Astrocyte (in vitro differentiated cells and primary cell): ENCODE results near the gene DNMT1. TPM values are rescaled to one million over a fixed set of nuclear protein-coding genes. Genes with fewer than 3 reads are reported as not detected.
A peak's percentile ranks its signal among the peaks of the same experiment; 100 is the strongest.

ENCODE experiments used
- DNase-seq: peaks from one replicate; pipeline ENCODE4 v3.0.0-alpha.2; 2010; ENCODE audit warnings: low read depth
- FAIRE-seq: peaks from 2 replicates; lab custom pipeline; 2011; peaks lifted over from hg19 to GRCh38; lab: Jason Lieb, UNC
- H2AFZ ChIP-seq: 2 replicates; pipeline ENCODE4 v1.6.0; 2012; ENCODE audit warnings: low read depth, low read length, inconsistent platforms
- H3K27ac ChIP-seq: 2 replicates; pipeline ENCODE4 v1.5.1; 2011; ENCODE audit warnings: low read depth, low read length, inconsistent platforms
- H3K27me3 ChIP-seq: 2 replicates; pipeline ENCODE4 v1.6.0; 2011; ENCODE audit warnings: low read length, inconsistent platforms; ENCODE audit not compliant: insufficient read depth
- H3K36me3 ChIP-seq: 2 replicates; pipeline ENCODE4 v1.5.1; 2011; ENCODE audit warnings: low read length, inconsistent platforms; ENCODE audit not compliant: insufficient read depth
- H3K4me1 ChIP-seq: 2 replicates; pipeline ENCODE4 v1.5.1; 2011; ENCODE audit warnings: low read length, inconsistent platforms; ENCODE audit not compliant: insufficient read depth
- H3K4me2 ChIP-seq: 2 replicates; pipeline ENCODE4 v1.6.0; 2012; ENCODE audit warnings: low read length, inconsistent platforms
- H3K4me3 ChIP-seq: 2 replicates; pipeline ENCODE4 v1.5.1; 2011; ENCODE audit warnings: low read depth, mild to moderate bottlenecking, low read length, inconsistent platforms; ENCODE audit not compliant: insufficient read depth
- H3K79me2 ChIP-seq: 2 replicates; pipeline ENCODE4 v1.6.0; 2012; ENCODE audit warnings: mild to moderate bottlenecking, low read length, inconsistent platforms; ENCODE audit not compliant: insufficient read depth
- H3K9ac ChIP-seq: 2 replicates; pipeline ENCODE4 v1.6.0; 2012; ENCODE audit warnings: mild to moderate bottlenecking, low read length, inconsistent platforms
- H3K9me3 ChIP-seq: 2 replicates; pipeline ENCODE4 v1.5.1; 2012; ENCODE audit warnings: low read depth, mild to moderate bottlenecking, low read length, inconsistent platforms; ENCODE audit not compliant: insufficient read depth
- H4K20me1 ChIP-seq: 2 replicates; pipeline ENCODE4 v1.6.0; 2012; ENCODE audit warnings: low read length, inconsistent platforms; ENCODE audit not compliant: insufficient read depth
- H3K27ac Mint-ChIP-seq: one replicate; pipeline ENCODE4 v1.8.0; 2021; ENCODE audit warnings: mild to moderate bottlenecking, mixed read lengths; ENCODE audit not compliant: unreplicated experiment
- H3K27me3 Mint-ChIP-seq: one replicate; pipeline ENCODE4 v1.8.0; 2021; ENCODE audit warnings: low read depth, mixed read lengths; ENCODE audit not compliant: unreplicated experiment
- H3K36me3 Mint-ChIP-seq: one replicate; pipeline ENCODE4 v1.8.0; 2021; ENCODE audit warnings: low read depth, mixed read lengths; ENCODE audit not compliant: unreplicated experiment
- H3K4me1 Mint-ChIP-seq: one replicate; pipeline ENCODE4 v1.8.0; 2021; ENCODE audit warnings: low read depth, mixed read lengths; ENCODE audit not compliant: unreplicated experiment
- H3K4me3 Mint-ChIP-seq: one replicate; pipeline ENCODE4 v1.8.0; 2021; ENCODE audit warnings: mild to moderate bottlenecking, moderate library complexity, mixed read lengths; ENCODE audit not compliant: unreplicated experiment
- H3K9me3 Mint-ChIP-seq: one replicate; pipeline ENCODE4 v1.8.0; 2021; ENCODE audit warnings: mild to moderate bottlenecking, mixed read lengths; ENCODE audit not compliant: unreplicated experiment
- CTCF ChIP-seq: IDR thresholded peaks from 2 replicates; pipeline ENCODE4 v1.5.1; 2011; ENCODE audit warnings: low read depth, mild to moderate bottlenecking, inconsistent platforms, low read length, moderate library complexity; ENCODE audit not compliant: insufficient read depth
- EZH2 ChIP-seq: IDR thresholded peaks from 2 replicates; pipeline ENCODE4 v1.6.1; 2012; ENCODE audit warnings: mild to moderate bottlenecking, low read length, inconsistent platforms; ENCODE audit not compliant: insufficient read depth
- total RNA-seq: library from RNA; stranded (reverse); gene quantifications from 2 replicates; pipeline ENCODE4 v1.2.1, GENCODE V29; 2021

The DNMT1 gene
- total RNA-seq, 1 donor from 2014 or later: 50.6 TPM

GRCh38 chr19:10122045-10122444, 72.7 kb downstream of the DNMT1 start:
- Histone ChIP-seq H4K20me1 (peaks cover 15% of the 10 kb centered on the region), H3K4me3 (no peak overlapping the region), H3K79me2 (peaks cover 27% of the 10 kb centered on the region), H2AFZ (no peak overlapping the region), H3K27me3 (no peaks in the 10 kb centered on the region), H3K4me2 (no peak overlapping the region), H3K27ac (no peak overlapping the region), H3K9me3 (no peaks in the 10 kb centered on the region), H3K9ac (no peak overlapping the region), H3K4me1 (peaks cover 13% of the 10 kb centered on the region), H3K36me3 (peaks cover 8% of the 10 kb centered on the region)
- H3K4me1 Mint-ChIP-seq: peaks cover 4% of the 10 kb centered on the region
- no peak for TF ChIP-seq EZH2
- no peak for TF ChIP-seq CTCF
- H3K4me3 Mint-ChIP-seq: no peak overlapping the region
- no peaks in the 10 kb centered on the region for H3K9me3 Mint-ChIP-seq
- peak; percentile 48 for DNase-seq
- H3K27ac Mint-ChIP-seq: no peak overlapping the region
- H3K27me3 Mint-ChIP-seq: no peaks in the 10 kb centered on the region
- H3K36me3 Mint-ChIP-seq: peaks cover 5% of the 10 kb centered on the region
- no peak for FAIRE-seq

- Histone ChIP-seq H3K9ac (peak overlapping the region; percentile 62), H3K4me2 (peak overlapping the region; percentile 76), H3K9me3 (no peaks in the 10 kb centered on the region), H3K27ac (peak overlapping the region; percentile 48), H3K4me1 (peaks cover 13% of the 10 kb centered on the region), H3K79me2 (peaks cover 36% of the 10 kb centered on the region), H3K27me3 (no peaks in the 10 kb centered on the region), H2AFZ (peak overlapping the region; percentile 54), H4K20me1 (peaks cover 29% of the 10 kb centered on the region), H3K36me3 (peaks cover 8% of the 10 kb centered on the region), H3K4me3 (no peak overlapping the region)
- no peaks in the 10 kb centered on the region for H3K27me3 Mint-ChIP-seq
- peak overlapping the region; percentile 64 for H3K27ac Mint-ChIP-seq
- peaks cover 7% of the 10 kb centered on the region for H3K4me1 Mint-ChIP-seq
- peak; percentile 83 for DNase-seq
- TF ChIP-seq CTCF: no peak
- no peak for TF ChIP-seq EZH2
- no peaks in the 10 kb centered on the region for H3K9me3 Mint-ChIP-seq
- peak; percentile 65 for FAIRE-seq
- H3K36me3 Mint-ChIP-seq: peaks cover 11% of the 10 kb centered on the region
- H3K4me3 Mint-ChIP-seq: no peak overlapping the region
Observed at GRCh38 chr19:10120538-10121189, 74.1 kb downstream of the DNMT1 start.

GRCh38 chr19:10118960-10119359, 75.8 kb downstream of the DNMT1 start:
- peak overlapping the region; percentile 83 for H3K4me3 ChIP-seq
- TF ChIP-seq EZH2: no peak
- TF ChIP-seq CTCF: no peak
- peak overlapping the region; percentile 99 for H3K9ac ChIP-seq
- peaks cover 45% of the 10 kb centered on the region for H4K20me1 ChIP-seq
- Mint-ChIP-seq H3K27ac (peak overlapping the region; percentile 89), H3K4me3 (peak overlapping the region; percentile 91), H3K4me1 (peaks cover 7% of the 10 kb centered on the region), H3K36me3 (peaks cover 7% of the 10 kb centered on the region), H3K27me3 (no peaks in the 10 kb centered on the region), H3K9me3 (no peaks in the 10 kb centered on the region)
- H3K27ac ChIP-seq: peak overlapping the region; percentile 85
- no peaks in the 10 kb centered on the region for H3K27me3 ChIP-seq
- H3K79me2 ChIP-seq: peaks cover 36% of the 10 kb centered on the region
- H3K4me2 ChIP-seq: peak overlapping the region; percentile 95
- H3K36me3 ChIP-seq: peaks cover 3% of the 10 kb centered on the region
- H3K9me3 ChIP-seq: no peaks in the 10 kb centered on the region
- peaks cover 13% of the 10 kb centered on the region for H3K4me1 ChIP-seq
- FAIRE-seq (no peak), DNase-seq (no peak)
- no peak overlapping the region for H2AFZ ChIP-seq
